Mucosa of rectum (tissue), 2 donors: Measurements from ENCODE around the gene MUC4.
"Not testable (repeated sequence)": the region's sequence is repeated elsewhere in the genome, so short reads cannot be mapped to it uniquely, and the experiment has no call there.

Experiments
- H3K27ac ChIP-seq, 2 donors: one replicate each; pipeline ENCODE4 v1.7.0; 2013; ENCODE audit warnings: inconsistent platforms in 2 of 2, low read depth in 2 of 2, low read length in 2 of 2
- H3K27me3 ChIP-seq, 2 donors: one replicate each; pipeline ENCODE4 v1.7.0; 2013; ENCODE audit warnings: low read length in 2 of 2; ENCODE audit not compliant: control insufficient read depth in 2 of 2, insufficient read depth in 2 of 2
- H3K36me3 ChIP-seq, 2 donors: one replicate each; pipeline ENCODE4 v1.7.0; 2013; ENCODE audit warnings: low read length in 2 of 2; ENCODE audit not compliant: control insufficient read depth in 2 of 2, insufficient read depth in 2 of 2
- H3K4me1 ChIP-seq, 2 donors: one replicate each; pipeline ENCODE4 v1.7.0; 2013; ENCODE audit warnings: low read length in 2 of 2, mild to moderate bottlenecking in 1 of 2; ENCODE audit not compliant: control insufficient read depth in 2 of 2, insufficient read depth in 2 of 2
- H3K4me3 ChIP-seq, 2 donors: one replicate each; pipeline ENCODE4 v1.7.0; 2013; ENCODE audit warnings: low read length in 2 of 2
- H3K9ac ChIP-seq, 2 donors: one replicate each; pipeline ENCODE4 v1.7.0; 2013; ENCODE audit warnings: low read length in 2 of 2, low read depth in 1 of 2, mild to moderate bottlenecking in 1 of 2
- H3K9me3 ChIP-seq, 2 donors: one replicate each; pipeline ENCODE4 v1.7.0; 2013; ENCODE audit warnings: low read length in 2 of 2; ENCODE audit not compliant: control insufficient read depth in 2 of 2
- donor health status: healthy.
- donor health status: Normal muscosa, but diverticular disease.

Gene MUC4

DNA sequence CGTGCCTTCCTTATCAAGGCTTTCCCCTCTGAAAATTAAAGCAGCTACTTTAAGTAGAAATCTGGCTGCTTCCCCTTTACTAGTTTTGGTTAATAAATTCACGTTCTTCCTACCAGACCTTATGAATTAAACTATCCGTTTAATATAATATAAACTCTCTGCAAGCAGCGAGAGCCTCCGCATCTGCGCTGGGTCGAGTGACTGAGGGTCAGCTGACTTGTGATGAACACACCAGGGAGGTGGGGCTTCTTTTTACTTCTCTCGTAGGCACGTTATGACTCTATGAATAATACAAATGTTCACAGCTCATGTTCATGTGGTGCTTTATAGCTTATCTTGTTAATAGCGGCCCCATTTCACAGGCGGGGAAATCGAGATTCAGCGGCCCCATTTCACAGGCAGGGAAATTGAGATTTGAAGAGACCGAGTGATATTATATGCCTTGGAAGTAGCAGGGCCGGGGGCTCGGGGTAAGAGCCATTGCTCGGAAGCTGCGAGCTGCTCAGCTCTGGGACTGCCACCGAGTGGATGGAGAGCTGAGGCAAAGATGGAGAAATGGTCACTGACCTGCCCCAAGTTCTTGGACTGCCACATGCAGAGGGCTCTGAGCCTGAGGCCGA is 8.3 kb downstream of the MUC4 start:
- Histone ChIP-seq H3K36me3 (peaks cover 5 to 12% of the 10 kb centered on the region in 2 donors), H3K27me3 (no peaks in the 10 kb centered on the region), H3K4me1 (peaks cover 34 to 54% of the 10 kb centered on the region in 2 donors), H3K27ac (peak overlapping the region; percentile 96 to 97), H3K4me3 (peak overlapping the region; percentile 28 to 65), H3K9me3 (no peaks in the 10 kb centered on the region), H3K9ac (peak overlapping the region; percentile 72 to 84)

DNA sequence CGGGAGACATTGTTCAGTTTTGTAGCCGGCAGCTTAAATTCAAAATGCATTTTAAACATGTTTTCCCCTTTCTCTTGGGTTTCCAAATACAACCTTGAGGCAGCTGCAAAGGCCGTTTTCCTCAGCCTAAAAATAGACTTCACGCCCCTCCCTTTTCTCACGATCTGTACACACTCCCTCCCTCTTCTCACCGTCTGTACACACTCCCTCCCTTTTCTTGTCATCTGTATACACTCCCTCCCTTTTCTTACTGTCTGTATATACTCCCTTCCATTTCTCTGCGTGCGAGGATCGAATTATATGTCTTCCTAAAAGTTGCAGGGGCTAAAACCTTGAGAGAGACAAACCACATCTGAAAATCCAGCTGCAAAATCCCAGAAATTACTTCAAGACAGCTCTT is 8.9 kb downstream of the MUC4 start:
- Histone ChIP-seq H3K4me1 (peaks cover 34 to 53% of the 10 kb centered on the region in 2 donors), H3K27me3 (no peaks in the 10 kb centered on the region), H3K27ac (peak overlapping the region; percentile 96 to 97), H3K4me3 (peak overlapping the region in 1 of 2 donors; percentile 65), H3K9ac (peak overlapping the region; percentile 60 to 84), H3K9me3 (no peaks in the 10 kb centered on the region), H3K36me3 (peaks cover 3 to 12% of the 10 kb centered on the region in 2 donors)

DNA sequence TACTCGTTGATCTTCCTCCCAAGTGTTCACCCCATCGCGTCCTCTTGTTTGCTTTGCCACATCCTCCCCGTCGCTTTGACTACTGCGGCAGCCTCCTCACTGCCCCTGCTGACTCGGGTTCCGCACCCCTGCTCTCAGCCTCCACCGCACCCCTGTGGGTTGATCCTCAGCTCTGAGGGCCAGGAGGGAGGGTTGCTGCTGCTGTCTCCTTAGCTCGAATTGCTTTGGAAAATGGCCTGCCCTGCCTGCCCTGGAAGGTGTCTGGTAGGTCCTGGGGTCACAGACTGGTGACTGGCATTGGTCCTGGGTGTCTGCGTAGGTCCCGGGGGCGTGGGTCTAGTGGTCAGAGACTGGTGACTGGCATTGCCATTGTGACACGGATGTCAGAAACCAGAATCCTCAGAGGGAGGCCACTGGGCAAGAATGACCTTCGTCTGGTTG is 9.4 kb downstream of the MUC4 start:
- Histone ChIP-seq H3K9ac (peak overlapping the region; percentile 41 to 60), H3K4me1 (peaks cover 34 to 53% of the 10 kb centered on the region in 2 donors), H3K9me3 (no peaks in the 10 kb centered on the region), H3K27ac (peak overlapping the region; percentile 96 to 97), H3K36me3 (peaks cover 3 to 12% of the 10 kb centered on the region in 2 donors), H3K27me3 (no peaks in the 10 kb centered on the region), H3K4me3 (peak overlapping the region in 1 of 2 donors; percentile 65)

DNA sequence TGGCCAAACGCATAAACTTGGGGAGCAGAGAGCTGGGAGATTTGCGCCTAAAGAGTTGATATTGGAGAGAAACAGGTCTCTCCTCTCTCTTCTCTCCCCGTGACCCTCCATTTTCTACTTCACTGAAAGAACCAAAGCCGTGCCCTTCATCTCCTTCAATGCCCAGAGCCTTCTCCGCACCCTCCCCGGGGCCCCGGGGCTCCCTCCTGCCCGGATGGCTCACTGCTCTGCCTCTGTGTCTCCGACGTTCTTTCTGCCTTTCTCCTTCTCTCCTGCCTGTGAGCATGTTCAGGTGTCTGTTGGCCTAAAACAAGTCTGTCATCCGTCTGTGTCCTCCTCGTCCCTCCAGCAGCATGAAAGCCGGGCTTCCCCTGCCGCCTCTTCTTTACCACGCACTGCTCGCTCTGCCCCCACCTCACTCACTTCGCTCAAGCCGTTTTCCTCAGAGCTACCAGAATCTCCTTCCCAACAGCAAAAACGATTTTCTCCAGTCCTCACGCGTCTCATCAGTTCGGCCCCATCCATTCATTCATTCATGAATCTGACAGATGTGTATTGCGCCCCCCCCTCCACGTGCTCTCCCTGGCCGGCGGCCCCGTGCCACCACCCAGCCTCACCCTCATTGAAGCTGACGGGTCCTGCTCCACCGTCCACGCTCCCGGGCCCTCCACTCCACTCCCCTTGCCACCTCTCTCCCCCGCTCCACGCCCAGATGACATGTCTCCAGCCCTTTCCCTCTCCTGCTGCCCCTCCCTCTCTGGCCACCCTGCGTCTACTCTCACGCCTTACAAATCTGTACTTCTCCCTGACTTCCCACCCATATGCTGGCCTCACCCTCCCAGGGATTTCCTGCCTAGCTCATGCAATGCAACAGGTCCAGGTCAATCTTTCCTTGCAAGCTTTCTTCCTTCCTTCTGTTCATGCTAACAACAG is 10.2 kb downstream of the MUC4 start:
- H3K36me3 ChIP-seq, result peaks cover 2 to 7% of the 10 kb centered on the region in 2 donors
- no peaks in the 10 kb centered on the region for H3K9me3 ChIP-seq
- H3K9ac ChIP-seq, result peak overlapping the region; percentile 41 to 60
- H3K27me3 ChIP-seq, result no peaks in the 10 kb centered on the region
- H3K4me3 ChIP-seq, result no peak overlapping the region
- H3K27ac ChIP-seq, result peak overlapping the region; percentile 96 to 97
- H3K4me1 ChIP-seq, result peaks cover 31 to 48% of the 10 kb centered on the region in 2 donors

DNA sequence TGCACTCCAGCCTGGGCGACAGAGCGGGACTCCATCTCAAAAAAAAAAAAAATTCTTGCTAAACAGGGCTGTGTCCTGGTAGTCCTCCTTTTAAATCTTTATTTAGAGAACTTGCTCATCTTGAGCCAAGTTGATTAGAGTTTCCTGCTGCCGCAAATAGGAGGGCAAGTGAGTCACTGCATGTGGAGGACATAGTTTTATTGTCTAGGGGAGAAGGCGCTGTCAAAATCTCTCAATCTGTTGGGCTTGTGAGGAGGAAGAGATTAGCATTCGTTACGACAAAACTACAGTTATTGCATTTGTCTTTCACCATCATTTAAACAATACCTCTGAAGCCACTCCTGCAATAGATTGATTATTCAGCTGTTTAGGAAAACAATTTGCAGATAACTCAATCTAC is 11.5 kb downstream of the MUC4 start:
- no peak overlapping the region for H3K27ac ChIP-seq
- H3K9me3 ChIP-seq, result no peaks in the 10 kb centered on the region
- H3K4me3 ChIP-seq, result no peak overlapping the region
- no peaks in the 10 kb centered on the region for H3K27me3 ChIP-seq
- H3K36me3 ChIP-seq, result peaks cover 0 to 5% of the 10 kb centered on the region in 2 donors
- no peak overlapping the region for H3K9ac ChIP-seq
- peaks cover 27 to 36% of the 10 kb centered on the region in 2 donors for H3K4me1 ChIP-seq

DNA sequence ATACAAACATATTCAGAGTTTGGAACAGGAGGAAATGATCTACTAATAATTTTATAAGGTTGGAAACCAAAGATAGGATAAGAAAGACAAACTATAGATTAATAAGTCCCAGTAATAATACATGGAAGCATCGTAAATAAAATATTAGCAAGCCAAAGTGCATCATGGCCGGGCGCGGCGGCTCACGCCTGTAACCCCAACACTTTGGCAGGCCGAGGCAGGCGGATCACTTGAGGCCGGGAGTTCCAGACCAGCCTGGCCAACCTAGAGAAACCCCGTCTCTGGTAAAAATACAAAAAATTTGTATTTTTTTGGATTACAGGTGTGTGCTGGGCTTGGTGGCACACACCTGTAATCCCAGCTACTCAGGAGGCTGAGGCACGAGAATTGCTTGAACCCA is 14.9 kb downstream of the MUC4 start:
- H3K27ac ChIP-seq, result no peak overlapping the region
- H3K9ac ChIP-seq, result no peak overlapping the region
- H3K36me3 ChIP-seq, result peaks cover 3 to 4% of the 10 kb centered on the region in 2 donors
- no peak overlapping the region for H3K4me3 ChIP-seq
- peaks cover 2 to 4% of the 10 kb centered on the region in 2 donors for H3K4me1 ChIP-seq
- H3K27me3 ChIP-seq, result no peaks in the 10 kb centered on the region
- no peaks in the 10 kb centered on the region for H3K9me3 ChIP-seq

DNA sequence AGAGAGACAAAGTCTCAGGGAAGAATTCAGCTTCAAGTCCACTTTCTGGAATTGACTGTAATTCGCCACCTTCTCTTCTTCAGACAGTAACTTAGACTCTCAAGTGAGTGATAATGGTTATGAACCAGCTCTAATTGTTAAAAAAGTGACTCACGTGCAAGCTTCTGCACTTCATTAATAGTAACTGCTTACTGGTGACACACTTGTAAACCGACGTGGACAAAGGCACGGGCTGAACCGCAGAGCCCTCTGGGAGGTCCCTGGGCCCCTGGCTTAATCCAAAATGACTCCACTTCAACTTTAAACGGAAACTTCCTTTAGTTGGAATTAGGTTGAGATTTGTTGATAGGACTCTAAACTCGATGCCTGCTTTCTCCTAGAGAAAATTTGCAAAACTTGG is 17.0 kb downstream of the MUC4 start:
- Histone ChIP-seq H3K9ac (no peak overlapping the region), H3K36me3 (peaks cover 14 to 21% of the 10 kb centered on the region in 2 donors), H3K9me3 (no peaks in the 10 kb centered on the region), H3K27me3 (no peaks in the 10 kb centered on the region), H3K4me3 (no peak overlapping the region), H3K4me1 (no peaks in the 10 kb centered on the region), H3K27ac (no peak overlapping the region)

DNA sequence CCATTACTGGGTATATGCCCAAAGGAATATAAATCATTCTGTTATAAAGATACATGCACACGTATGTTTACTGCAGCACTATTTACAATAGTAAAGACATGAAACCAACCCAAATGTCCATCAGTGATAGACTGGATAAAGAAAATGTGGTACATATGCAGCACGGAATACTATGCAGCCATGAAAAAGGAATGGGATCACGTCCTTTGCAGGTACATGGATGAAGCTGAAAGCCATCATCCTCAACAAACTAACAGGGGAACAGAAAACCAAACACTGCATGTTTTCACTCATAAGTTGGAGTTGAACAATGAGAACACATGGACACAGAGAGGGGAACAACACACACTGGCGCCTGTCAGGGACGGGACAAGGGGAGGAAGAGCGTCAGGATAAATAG is 19.1 kb downstream of the MUC4 start:
- not testable (repeated sequence) for H3K9ac ChIP-seq, H3K27ac ChIP-seq, H3K27me3 ChIP-seq, H3K9me3 ChIP-seq, H3K4me1 ChIP-seq, H3K4me3 ChIP-seq
- H3K36me3 ChIP-seq, result peaks cover 29 to 36% of the 10 kb centered on the region in 2 donors

DNA sequence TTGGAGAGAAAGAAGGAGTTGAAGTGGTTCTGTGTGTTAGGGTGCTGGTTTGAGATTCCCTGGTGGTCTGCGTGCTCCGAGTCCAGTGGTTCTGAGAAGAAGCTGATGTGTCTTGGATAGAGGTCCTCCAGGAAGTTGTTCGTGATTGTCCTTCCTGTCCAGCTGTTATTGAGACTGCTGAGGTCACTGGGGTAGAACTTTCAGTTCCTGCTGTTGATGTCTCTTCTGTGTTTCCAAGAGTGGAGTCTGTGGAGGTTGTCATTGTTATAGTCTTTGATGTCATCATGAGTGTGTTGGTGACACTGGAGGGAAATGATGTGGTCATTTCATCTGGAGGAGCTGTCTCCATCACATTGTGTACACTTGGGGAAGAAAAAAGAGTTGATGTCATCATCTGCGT is 20.8 kb downstream of the MUC4 start:
- Histone ChIP-seq H3K4me3 (no peak overlapping the region), H3K27ac (no peak overlapping the region), H3K27me3 (no peaks in the 10 kb centered on the region), H3K9me3 (no peaks in the 10 kb centered on the region), H3K9ac (no peak overlapping the region), H3K36me3 (peaks cover 34 to 39% of the 10 kb centered on the region in 2 donors), H3K4me1 (no peaks in the 10 kb centered on the region)
